HCT116 (cell line): ENCODE data around the gene LAD1. TPM values are rescaled to one million over a fixed set of nuclear protein-coding genes. Genes with fewer than 3 reads are reported as not detected.

Experiments used
- ATAC-seq: fragments of 200-7000 bp; cut with Tn5 transposase; 2 replicates; pipeline ENCODE4 v1.9.1; 2020; ENCODE audit warnings: mild to moderate bottlenecking, moderate library complexity
- BruUV-seq: library from RNA; stranded (reverse); fragments of 400-500 nt; replicated peaks from 2 replicates; lab custom pipeline; 2021; lab: Mats Ljungman, UMichigan
- CTCF ChIA-PET: fragments of 300-600 bp; sonication (Branson Sonifier 250); formaldehyde crosslinking; loops from one replicate; lab custom pipeline; 2021; ENCODE audit warnings: antibody characterized with exemption; lab: Charles Lee
- POLR2A ChIA-PET: fragments of 300-600, 350-600 bp; sonication (Branson Sonifier 250); formaldehyde crosslinking; loops from one replicate; lab custom pipeline; 2021; ENCODE audit warnings: antibody characterized with exemption; lab: Charles Lee
- RAD21 ChIA-PET, 2 experiments: fragments of 300-600 bp; sonication (Branson Sonifier 250); formaldehyde crosslinking; loops; one replicate each; lab custom pipeline; 2023; ENCODE audit warnings: low total read pairs in 2 of 2; ENCODE audit not compliant: uncharacterized antibody in 2 of 2, unreplicated experiment in 2 of 2, low non-redundant PET in 1 of 2; lab: Charles Lee
- DNase-seq: peaks from one replicate; pipeline ENCODE4 v3.0.0-alpha.2; 2010; ENCODE audit warnings: low read depth, low spot score
- H2AFZ ChIP-seq: fragments of 200-600 bp; shearing (Covaris generic), sonication (generic); 2 replicates; pipeline ENCODE4 v1.6.1; 2017; ENCODE audit warnings: low read depth, mixed run types, mixed read lengths, antibody characterized with exemption, low read length; ENCODE audit not compliant: poor library complexity, severe bottlenecking
- H3K27ac ChIP-seq: 2 replicates; pipeline ENCODE4 v1.5.1; 2012; ENCODE audit warnings: low read depth, low read length
- H3K27me3 ChIP-seq: fragments of 200-600 bp; sonication (generic); 2 replicates; pipeline ENCODE4 v1.6.1; 2016; ENCODE audit warnings: mixed run types, low read length, mixed read lengths; ENCODE audit not compliant: insufficient read depth
- H3K36me3 ChIP-seq, 2 experiments: fragments of 200-500 bp in 1 of 2; fragments of 200-600 bp in 1 of 2; sonication (Bioruptor generic) in 1 of 2; sonication (generic) in 1 of 2; 2 replicates each; pipeline versions ENCODE4 v1.5.1 to v1.6.1; 2014 to 2016; ENCODE audit warnings: low read length in 2 of 2, inconsistent platforms in 1 of 2, mixed read lengths in 1 of 2, mixed run types in 1 of 2; ENCODE audit not compliant: insufficient read depth in 2 of 2, control insufficient read depth in 1 of 2
- H3K4me1 ChIP-seq, 2 experiments: fragments of 200-600 bp in 1 of 2; sonication (generic) in 1 of 2; 2 replicates each; pipeline versions ENCODE4 v1.5.1 to v1.6.1; 2012 to 2017; ENCODE audit warnings: low read length in 2 of 2, inconsistent platforms in 1 of 2, mild to moderate bottlenecking in 1 of 2, mixed read lengths in 1 of 2, mixed run types in 1 of 2, moderate library complexity in 1 of 2; ENCODE audit not compliant: insufficient read depth in 2 of 2, control insufficient read depth in 1 of 2
- H3K4me2 ChIP-seq: fragments of 200-600 bp; sonication (generic); 2 replicates; pipeline ENCODE4 v1.6.1; 2017; ENCODE audit warnings: mixed run types, low read length, mixed read lengths
- H3K4me3 ChIP-seq, 2 experiments: fragments of 200-600 bp in 1 of 2; sonication (generic) in 1 of 2; replicated peaks in 1 of 2; 2 replicates each; pipeline ENCODE4 v1.5.1; 2011 to 2016; ENCODE audit warnings: low read length in 2 of 2, control low read depth in 1 of 2, low read depth in 1 of 2, mild to moderate bottlenecking in 1 of 2, mixed read lengths in 1 of 2, mixed run types in 1 of 2
- H3K79me2 ChIP-seq: fragments of 200-600 bp; sonication (generic); 2 replicates; pipeline ENCODE4 v1.6.1; 2017; ENCODE audit warnings: mild to moderate bottlenecking, mixed run types, low read length, moderate library complexity, mixed read lengths; ENCODE audit not compliant: insufficient read depth
- H3K9ac ChIP-seq: fragments of 200-600 bp; sonication (generic); 2 replicates; pipeline ENCODE4 v1.6.1; 2016; ENCODE audit warnings: low read length, mixed read lengths
- H3K9me2 ChIP-seq: fragments of 200-600 bp; sonication (generic), shearing (Covaris generic); 2 replicates; pipeline ENCODE4 v1.6.1; 2017; ENCODE audit warnings: mixed run types, mild to moderate bottlenecking, moderate library complexity; ENCODE audit not compliant: insufficient read depth
- H3K9me3 ChIP-seq, 2 experiments: fragments of 200-500 bp in 1 of 2; fragments of 200-600 bp in 1 of 2; sonication (Bioruptor generic) in 1 of 2; sonication (generic) in 1 of 2; 2 replicates each; pipeline ENCODE4 v1.6.1; 2014 to 2017; ENCODE audit warnings: low read length in 2 of 2, mixed read lengths in 2 of 2, inconsistent platforms in 1 of 2, low read depth in 1 of 2, mild to moderate bottlenecking in 1 of 2, mixed run types in 1 of 2, moderate library complexity in 1 of 2; ENCODE audit not compliant: control insufficient read depth in 1 of 2, insufficient read depth in 1 of 2
- H4K20me1 ChIP-seq: fragments of 200-600 bp; sonication (generic), shearing (Covaris generic); 2 replicates; pipeline ENCODE4 v1.6.1; 2017; ENCODE audit warnings: mixed run types, mild to moderate bottlenecking, moderate library complexity; ENCODE audit not compliant: insufficient read depth
- CBX3 ChIP-seq: IDR thresholded peaks from 2 replicates; pipeline ENCODE4 v1.6.1; 2012; ENCODE audit warnings: low read depth
- CEBPB ChIP-seq: IDR thresholded peaks from 2 replicates; pipeline ENCODE4 v1.6.1; 2012; ENCODE audit warnings: low read depth
- CTCF ChIP-seq, 3 experiments: fragments of 200-600 bp in 1 of 3; sonication (generic) in 1 of 3; IDR thresholded peaks in 2 of 3; conservative IDR thresholded peaks in 1 of 3; 2 replicates each; pipeline ENCODE4 v1.5.1; 2012 to 2017; ENCODE audit warnings: low read depth in 2 of 3, low read length in 2 of 3, antibody characterized with exemption in 1 of 3, borderline replicate concordance in 1 of 3, control low read depth in 1 of 3, mild to moderate bottlenecking in 1 of 3, mixed read lengths in 1 of 3, mixed run types in 1 of 3, moderate library complexity in 1 of 3; ENCODE audit not compliant: insufficient read depth in 1 of 3
- EGR1 ChIP-seq: IDR thresholded peaks from 2 replicates; pipeline ENCODE4 v1.6.1; 2012; ENCODE audit warnings: low read depth
- EZH2 ChIP-seq: fragments of 200-600 bp; sonication (generic); IDR thresholded peaks from 2 replicates; pipeline ENCODE4 v1.6.1; 2017; ENCODE audit warnings: antibody characterized with exemption, mixed run types
- EZH2phosphoT487 ChIP-seq: fragments of 200-600 bp; IDR thresholded peaks from 2 replicates; pipeline ENCODE4 v1.6.1; 2018; ENCODE audit warnings: antibody characterized with exemption, borderline replicate concordance
- FOSL1 ChIP-seq: IDR thresholded peaks from 2 replicates; pipeline ENCODE4 v1.6.1; 2012; ENCODE audit warnings: low read depth
- MAX ChIP-seq: IDR thresholded peaks from 2 replicates; pipeline ENCODE4 v1.6.1; 2012
- POLR2A ChIP-seq: IDR thresholded peaks from 2 replicates; pipeline ENCODE4 v1.7.0; 2011; ENCODE audit warnings: borderline replicate concordance; ENCODE audit not compliant: insufficient read depth, insufficient read length; ENCODE audit errors: extremely low read depth
- RAD21 ChIP-seq: IDR thresholded peaks from 2 replicates; pipeline ENCODE4 v1.6.1; 2012; ENCODE audit warnings: low read depth, mild to moderate bottlenecking
- SRF ChIP-seq: IDR thresholded peaks from 2 replicates; pipeline ENCODE4 v1.6.1; 2012; ENCODE audit warnings: low read depth
- TCF7L2 ChIP-seq: IDR thresholded peaks from 2 replicates; pipeline ENCODE4 v1.7.0; 2011; ENCODE audit warnings: borderline replicate concordance, inconsistent platforms; ENCODE audit not compliant: insufficient read depth, insufficient read length; ENCODE audit errors: extremely low read depth
- ZFX ChIP-seq: fragments of 450-650 bp; IDR thresholded peaks from 2 replicates; pipeline ENCODE4 v1.6.1; 2017
- ZNF274 ChIP-seq: fragments of 200-500 bp; sonication (Bioruptor generic); IDR thresholded peaks from 2 replicates; pipeline ENCODE4 v1.6.1; 2014; ENCODE audit warnings: mild to moderate bottlenecking, low read depth, low read length, inconsistent platforms
- intact Hi-C: fragments of 100-400 bp; cut with micrococcal nuclease; formaldehyde crosslinking; loops from 2 replicates; pipeline ENCODE4 v1.10.0; 2022
- total RNA-seq: library from RNA; stranded (reverse); gene quantifications from one replicate; pipeline ENCODE4 v1.2.1, GENCODE V29; 2021; ENCODE audit not compliant: unreplicated experiment

LAD1 gene
- total RNA-seq, 1 experiment from 2014 or later: 56.1 TPM

- no peaks in the 10 kb centered on the region for H3K27me3 ChIP-seq
- H3K4me2 ChIP-seq: no peak overlapping the region
- RAD21 ChIA-PET: no interaction called here
- CTCF ChIA-PET: no interaction called here
- DNase-seq: no peak
- no peak overlapping the region for H3K9ac ChIP-seq
- H3K27ac ChIP-seq: no peak overlapping the region
- peaks cover 5 to 13% of the 10 kb centered on the region in 2 experiments; a peak in 3 of 4 replicates for H3K4me1 ChIP-seq
- no peaks in the 10 kb centered on the region for H3K79me2 ChIP-seq
- POLR2A ChIA-PET: no interaction called here
- ATAC-seq: no peak
- peaks cover 2 to 31% of the 10 kb centered on the region in 2 experiments; a peak in 2 of 4 replicates for H3K36me3 ChIP-seq
- no peak overlapping the region for H2AFZ ChIP-seq
- intact Hi-C loops: no loop called here
- no peak overlapping the region for H3K4me3 ChIP-seq
- no peak for TF ChIP-seq RAD21
- no peak for TF ChIP-seq SRF
- TF ChIP-seq ZFX: no peak
- no peak for TF ChIP-seq EZH2phosphoT487
- no peak for TF ChIP-seq EGR1
- no peak for TF ChIP-seq CTCF (IDR thresholded peaks at IDR 0.05 in 2 of 3, conservative IDR thresholded peaks at IDR 0.05 in 1 of 3; ENCODE audit: borderline replicate concordance in 1 of 3, insufficient read depth in 1 of 3, low read depth in 2 of 3, low read length in 2 of 3)
- no peak for TF ChIP-seq CBX3
- no peak for TF ChIP-seq MAX
- TF ChIP-seq CEBPB: no peak
- TF ChIP-seq ZNF274: no peak
- no peak for TF ChIP-seq EZH2
- no peak for TF ChIP-seq TCF7L2
- no peak for TF ChIP-seq FOSL1
- TF ChIP-seq POLR2A: no peak
- TF ChIP-seq, all 23 proteins: peak for 0
- Histone ChIP-seq H4K20me1 (no peaks in the 10 kb centered on the region; the same call in 1 of the 2 replicates), H3K9me3 (no peaks in the 10 kb centered on the region), H3K9me2 (no peaks in the 10 kb centered on the region)
- no TSS peak for BruUV-seq
Observed at GRCh38 chr1:201381130-201381529, 18.0 kb downstream of the LAD1 start.
